ENCODE results near the gene THEM4. TPM values are rescaled to one million over a fixed set of nuclear protein-coding genes. Genes with fewer than 3 reads are reported as not detected.

THEM4 gene
- total and polyA plus RNA-seq, 2 experiments from 2014 or later = 20.2 to 24.8 TPM

DNA sequence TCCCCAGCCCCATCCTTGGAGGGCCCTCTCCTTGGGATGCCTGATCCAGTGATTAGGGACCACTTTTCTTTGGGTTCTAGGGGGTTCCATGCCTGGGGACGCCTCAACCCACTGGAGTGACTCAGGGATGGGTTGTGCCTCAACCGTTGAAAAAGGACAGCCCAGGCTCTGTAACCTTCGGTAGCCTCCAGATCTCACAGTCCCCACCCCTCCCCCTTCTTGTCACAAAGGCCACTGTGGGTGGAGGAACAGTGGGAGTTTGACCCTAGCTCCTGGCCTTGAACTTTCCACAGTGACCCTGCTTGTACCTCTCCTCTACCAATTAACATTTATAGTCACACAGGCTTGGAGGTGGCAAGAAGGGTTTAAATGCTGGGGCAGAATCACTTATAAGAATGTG lies 75.1 kb downstream of the THEM4 start:
- Histone ChIP-seq H3K27me3 (peaks cover 18% of the 10 kb centered on the region), H3K4me2 (no peak overlapping the region), H3K4me3 (no peak overlapping the region), H3K79me2 (no peaks in the 10 kb centered on the region), H3K9me3 (ENCODE audit: low read depth) (no peaks in the 10 kb centered on the region), H3K27ac (no peak overlapping the region), H2AFZ (no peak overlapping the region), H3K36me3 (replicated peaks; ENCODE audit: insufficient read depth, low read depth) (no peaks in the 10 kb centered on the region), H3K9me2 (replicated peaks; ENCODE audit: insufficient read depth) (no peaks in the 10 kb centered on the region), H4K20me1 (ENCODE audit: insufficient read depth, poor library complexity, severe bottlenecking) (no peaks in the 10 kb centered on the region), H3K4me1 (ENCODE audit: insufficient read depth) (peaks cover 9% of the 10 kb centered on the region)
- WGBS (ENCODE audit: low lambda C conversion rate, missing lambda C conversion rate) = 89% methylated on average over 3 of the region's 3 CpGs
- DNase-seq (ENCODE audit: low spot score) = no peak
- TF ChIP-seq, protein P1, sequence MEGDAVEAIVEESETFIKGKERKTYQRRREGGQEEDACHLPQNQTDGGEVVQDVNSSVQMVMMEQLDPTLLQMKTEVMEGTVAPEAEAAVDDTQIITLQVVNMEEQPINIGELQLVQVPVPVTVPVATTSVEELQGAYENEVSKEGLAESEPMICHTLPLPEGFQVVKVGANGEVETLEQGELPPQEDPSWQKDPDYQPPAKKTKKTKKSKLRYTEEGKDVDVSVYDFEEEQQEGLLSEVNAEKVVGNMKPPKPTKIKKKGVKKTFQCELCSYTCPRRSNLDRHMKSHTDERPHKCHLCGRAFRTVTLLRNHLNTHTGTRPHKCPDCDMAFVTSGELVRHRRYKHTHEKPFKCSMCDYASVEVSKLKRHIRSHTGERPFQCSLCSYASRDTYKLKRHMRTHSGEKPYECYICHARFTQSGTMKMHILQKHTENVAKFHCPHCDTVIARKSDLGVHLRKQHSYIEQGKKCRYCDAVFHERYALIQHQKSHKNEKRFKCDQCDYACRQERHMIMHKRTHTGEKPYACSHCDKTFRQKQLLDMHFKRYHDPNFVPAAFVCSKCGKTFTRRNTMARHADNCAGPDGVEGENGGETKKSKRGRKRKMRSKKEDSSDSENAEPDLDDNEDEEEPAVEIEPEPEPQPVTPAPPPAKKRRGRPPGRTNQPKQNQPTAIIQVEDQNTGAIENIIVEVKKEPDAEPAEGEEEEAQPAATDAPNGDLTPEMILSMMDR (IDR thresholded peaks at IDR 0.05; ENCODE audit: poor library complexity) = no peak
- no peak for TF ChIP-seq EZH2phosphoT487 (IDR thresholded peaks at IDR 0.05; ENCODE audit: low read depth, severe bottlenecking, unreplicated experiment)
- TF ChIP-seq EZH2 (IDR thresholded peaks at IDR 0.05; ENCODE audit: borderline replicate concordance) = no peak

GRCh38 chr1:151833172-151833900 lies 76.0 kb downstream of the THEM4 start:
- WGBS (ENCODE audit: low lambda C conversion rate, missing lambda C conversion rate) = 79% methylated on average over 8 of the region's 8 CpGs
- peaks cover 9% of the 10 kb centered on the region for H3K27me3 ChIP-seq
- DNase-seq (ENCODE audit: low spot score) = no peak
- peaks cover 1% of the 10 kb centered on the region for H3K4me1 ChIP-seq (ENCODE audit: insufficient read depth)
- no peaks in the 10 kb centered on the region for H3K79me2 ChIP-seq
- H3K9me2 ChIP-seq (replicated peaks; ENCODE audit: insufficient read depth) = no peaks in the 10 kb centered on the region
- H3K4me3 ChIP-seq = no peak overlapping the region
- no peaks in the 10 kb centered on the region for H4K20me1 ChIP-seq (ENCODE audit: insufficient read depth, poor library complexity, severe bottlenecking)
- no peak overlapping the region for H3K27ac ChIP-seq
- no peaks in the 10 kb centered on the region for H3K9me3 ChIP-seq (ENCODE audit: low read depth)
- no peaks in the 10 kb centered on the region for H3K36me3 ChIP-seq (replicated peaks; ENCODE audit: insufficient read depth, low read depth)
- H2AFZ ChIP-seq = no peak overlapping the region
- TF ChIP-seq EZH2 (IDR thresholded peaks at IDR 0.05; ENCODE audit: borderline replicate concordance) = no peak
- TF ChIP-seq, protein P1 (IDR thresholded peaks at IDR 0.05; ENCODE audit: poor library complexity) = no peak
- no peak for TF ChIP-seq EZH2phosphoT487 (IDR thresholded peaks at IDR 0.05; ENCODE audit: low read depth, severe bottlenecking, unreplicated experiment)
- no peak overlapping the region for H3K4me2 ChIP-seq

DNA sequence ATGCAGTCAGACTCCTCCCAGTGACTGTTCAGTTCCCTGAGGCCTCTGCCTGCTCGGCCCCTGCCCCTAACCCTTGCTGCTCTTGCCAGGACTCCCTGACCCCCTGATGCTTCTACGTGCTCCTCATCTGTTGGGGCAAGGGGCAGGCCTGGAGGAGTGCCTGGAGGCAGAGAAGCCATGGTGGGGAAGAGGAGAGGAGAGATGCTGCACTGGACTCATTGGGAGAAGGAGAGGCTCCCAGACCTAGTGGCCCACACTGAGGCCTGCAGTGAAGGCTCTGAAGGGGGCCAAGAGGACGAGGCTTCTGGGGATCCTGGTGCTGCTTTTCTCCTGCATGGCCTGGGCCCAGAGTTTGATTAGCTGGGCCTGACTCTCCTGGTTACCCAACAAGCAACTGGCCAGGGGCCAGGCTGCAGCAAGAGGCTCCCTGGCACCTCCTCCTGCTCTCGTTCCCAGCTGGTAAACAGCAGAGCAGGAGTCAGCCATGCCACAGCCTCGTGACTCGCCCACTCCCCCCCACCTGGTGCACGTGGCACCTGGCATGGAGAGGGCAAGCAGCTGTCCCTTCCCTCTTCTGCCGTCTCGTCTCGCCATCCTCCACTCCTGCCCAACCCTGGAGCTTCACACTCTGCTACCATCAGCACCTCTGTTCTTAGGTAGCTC lies 76.9 kb downstream of the THEM4 start:
- TF ChIP-seq EZH2phosphoT487 (IDR thresholded peaks at IDR 0.05; ENCODE audit: low read depth, severe bottlenecking, unreplicated experiment) = no peak
- TF ChIP-seq, protein P1 (IDR thresholded peaks at IDR 0.05; ENCODE audit: poor library complexity) = no peak
- TF ChIP-seq EZH2 (IDR thresholded peaks at IDR 0.05; ENCODE audit: borderline replicate concordance) = no peak
- no peak overlapping the region for H2AFZ ChIP-seq
- no peak overlapping the region for H3K4me2 ChIP-seq
- H3K9me3 ChIP-seq (ENCODE audit: low read depth) = no peaks in the 10 kb centered on the region
- H3K27me3 ChIP-seq = peaks cover 4% of the 10 kb centered on the region
- no peaks in the 10 kb centered on the region for H3K4me1 ChIP-seq (ENCODE audit: insufficient read depth)
- DNase-seq (ENCODE audit: low spot score) = peak; percentile 52
- WGBS (ENCODE audit: low lambda C conversion rate, missing lambda C conversion rate) = 79% methylated on average over 10 of the region's 10 CpGs
- H3K4me3 ChIP-seq = no peak overlapping the region
- no peak overlapping the region for H3K27ac ChIP-seq
- no peaks in the 10 kb centered on the region for H4K20me1 ChIP-seq (ENCODE audit: insufficient read depth, poor library complexity, severe bottlenecking)
- no peaks in the 10 kb centered on the region for H3K79me2 ChIP-seq
- no peaks in the 10 kb centered on the region for H3K9me2 ChIP-seq (replicated peaks; ENCODE audit: insufficient read depth)
- H3K36me3 ChIP-seq (replicated peaks; ENCODE audit: insufficient read depth, low read depth) = no peaks in the 10 kb centered on the region

All from hepatocyte (in vitro differentiated cells).